Activated T-helper 1 cell treated with Interleukin-2 at 50 U/mL for 16 hours (primary cell): ENCODE measurements around the gene TNIK.
"Not testable (repeated sequence)": the region's sequence is repeated elsewhere in the genome, so short reads cannot be mapped to it uniquely, and the experiment has no call there.

ENCODE experiments used
- DNase-seq: peaks from one replicate; pipeline ENCODE4 v3.0.0-alpha.2; 2020; ENCODE audit warnings: low read depth

TNIK gene

GRCh38 chr3:171307046-171307585 is 153.1 kb downstream of the TNIK start:
- DNase-seq, result no peak

DNA sequence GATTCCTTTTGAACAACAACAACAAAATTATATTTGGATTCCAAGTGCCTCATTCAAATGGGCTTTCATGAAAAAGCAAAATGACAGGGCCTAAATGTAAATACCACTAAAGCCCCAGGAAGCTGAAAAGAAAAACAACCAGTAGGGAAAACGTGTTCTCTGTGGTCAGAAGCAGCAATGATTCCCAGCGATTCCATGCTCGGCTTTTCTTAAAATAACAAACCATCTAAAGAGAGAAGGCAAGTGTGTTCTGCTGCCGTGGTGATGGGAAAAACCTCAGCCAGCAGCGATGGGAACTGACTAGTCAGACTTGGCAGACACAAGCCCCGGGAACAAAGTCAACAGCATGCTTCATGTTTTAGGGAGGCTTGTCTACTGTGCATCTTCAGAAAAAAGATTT is 153.6 kb downstream of the TNIK start:
- no peak for DNase-seq

GRCh38 chr3:171305823-171306222 is 154.4 kb downstream of the TNIK start:
- not testable (repeated sequence) for DNase-seq

- not testable (repeated sequence) for DNase-seq
These were observed 155.7 kb downstream of the TNIK start for GRCh38 chr3:171304498-171304897.

GRCh38 chr3:171304017-171304416 is 156.2 kb downstream of the TNIK start:
- DNase-seq, result not testable (repeated sequence)

GRCh38 chr3:171301998-171302397 is 158.2 kb downstream of the TNIK start:
- DNase-seq, result no peak

GRCh38 chr3:171301002-171301401 is 159.2 kb downstream of the TNIK start:
- no peak for DNase-seq

- no peak for DNase-seq
These were observed 162.3 kb downstream of the TNIK start for GRCh38 chr3:171297951-171298350.

- no peak for DNase-seq
These were observed 163.0 kb downstream of the TNIK start for GRCh38 chr3:171297207-171297606.

DNA sequence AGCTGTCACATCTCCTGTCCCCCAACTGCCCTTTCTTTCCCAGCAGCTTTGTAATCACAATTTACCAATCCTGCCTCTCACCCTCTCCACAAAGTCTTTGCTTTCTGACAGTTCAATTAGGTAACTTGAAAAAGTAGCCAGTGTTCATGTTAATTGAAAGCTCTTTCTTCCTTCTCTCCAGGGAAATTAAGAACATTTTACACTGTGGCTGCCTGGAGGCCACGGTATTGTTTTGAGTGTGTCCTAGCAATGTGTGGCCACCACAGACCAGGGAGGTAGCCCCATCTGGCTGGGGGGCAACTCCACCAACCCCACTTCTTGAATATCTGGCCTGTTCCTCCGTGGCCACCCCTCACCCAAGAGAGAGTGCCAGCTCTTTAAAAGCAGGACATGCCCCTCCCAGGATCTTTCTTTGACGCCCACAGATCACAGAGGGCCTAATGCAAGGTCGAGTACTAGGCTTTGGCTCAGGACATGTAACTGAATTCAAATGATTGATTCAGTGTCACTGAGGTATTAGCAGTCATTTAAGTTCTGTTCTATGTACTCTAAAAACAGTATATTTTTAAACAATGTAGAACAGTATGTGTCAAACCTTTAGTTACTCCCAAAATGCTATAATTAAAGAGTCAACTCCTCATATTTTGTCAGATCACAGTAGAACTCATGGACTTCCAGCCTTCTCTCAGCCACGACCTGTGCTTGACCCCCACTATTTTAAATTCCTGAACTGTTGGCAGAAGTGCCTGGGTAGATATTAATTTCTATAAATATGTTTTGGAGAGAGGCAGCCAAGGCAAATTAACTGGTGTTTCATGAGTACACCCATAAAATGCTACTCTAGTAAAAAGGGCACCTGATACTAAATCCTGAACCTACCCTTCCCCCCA is 164.5 kb downstream of the TNIK start:
- no peak for DNase-seq

DNA sequence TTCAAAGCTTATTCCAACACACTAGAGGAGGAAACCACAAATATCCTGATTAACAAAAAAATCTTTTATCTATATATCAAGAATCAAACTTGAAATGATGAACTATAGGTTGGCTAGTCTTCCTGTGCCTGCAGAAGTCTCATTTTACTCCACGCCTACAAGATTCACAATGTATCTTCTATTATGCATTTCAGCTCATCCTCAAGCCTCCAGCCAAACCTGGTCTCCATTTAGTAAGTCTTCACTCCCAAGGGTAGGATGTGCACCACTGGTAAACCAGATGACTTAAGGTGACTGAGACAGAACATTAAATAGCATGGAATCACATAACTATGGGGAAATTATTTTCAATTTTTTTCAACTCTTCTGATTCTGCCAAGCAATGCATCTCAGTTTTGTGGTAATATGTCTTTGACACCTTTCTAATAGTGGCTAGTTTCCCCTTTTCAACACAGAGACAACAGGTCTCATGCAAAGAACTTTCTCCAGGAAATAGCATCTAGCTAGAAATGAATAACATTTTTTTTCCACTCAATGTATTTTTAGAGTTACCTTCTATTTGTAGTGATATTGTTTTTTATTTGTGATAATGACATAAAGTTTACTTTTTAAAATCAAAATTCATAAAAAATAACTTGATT is 166.9 kb downstream of the TNIK start:
- DNase-seq, result no peak

DNA sequence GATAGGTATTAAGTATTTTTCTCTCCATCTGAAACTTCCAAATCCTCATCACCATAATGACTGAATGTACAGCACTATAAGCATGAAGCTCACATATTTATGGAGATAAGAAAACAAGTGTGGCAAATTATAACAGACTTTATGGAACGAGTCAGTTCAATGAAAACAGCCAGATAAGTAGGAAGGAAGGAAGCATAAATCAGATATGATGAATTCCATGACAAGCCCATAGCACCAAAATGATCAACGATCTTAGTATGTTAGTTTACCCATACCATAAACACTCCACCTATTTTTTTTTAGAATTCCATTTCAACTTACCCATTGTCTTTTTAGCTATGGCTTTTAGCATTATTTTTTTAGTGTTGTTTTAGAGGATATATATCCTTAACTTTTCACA is 169.5 kb downstream of the TNIK start:
- DNase-seq, result no peak

DNA sequence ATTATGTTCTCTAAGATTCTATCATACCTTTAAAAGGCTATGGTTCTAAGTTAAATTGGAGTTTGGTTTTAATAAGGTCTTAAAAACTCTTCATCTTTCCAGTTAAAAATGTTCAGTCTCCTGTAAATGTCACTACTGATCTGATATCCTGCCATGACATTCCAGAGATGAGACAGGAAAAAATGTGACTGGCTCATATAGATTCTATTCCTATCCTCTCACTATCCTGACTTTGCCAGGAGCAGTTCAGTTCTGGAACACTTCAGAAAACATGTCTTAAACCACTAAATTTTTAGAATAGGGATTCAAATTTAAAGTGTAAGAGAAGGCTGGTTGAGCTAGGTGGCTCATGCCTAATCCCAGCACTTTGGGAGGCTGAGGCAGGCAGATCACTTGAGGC is 170.9 kb downstream of the TNIK start:
- no peak for DNase-seq

GRCh38 chr3:171287761-171288160 is 172.4 kb downstream of the TNIK start:
- DNase-seq, result not testable (repeated sequence)

GRCh38 chr3:171286580-171287249 is 173.5 kb downstream of the TNIK start:
- DNase-seq, result no peak

DNA sequence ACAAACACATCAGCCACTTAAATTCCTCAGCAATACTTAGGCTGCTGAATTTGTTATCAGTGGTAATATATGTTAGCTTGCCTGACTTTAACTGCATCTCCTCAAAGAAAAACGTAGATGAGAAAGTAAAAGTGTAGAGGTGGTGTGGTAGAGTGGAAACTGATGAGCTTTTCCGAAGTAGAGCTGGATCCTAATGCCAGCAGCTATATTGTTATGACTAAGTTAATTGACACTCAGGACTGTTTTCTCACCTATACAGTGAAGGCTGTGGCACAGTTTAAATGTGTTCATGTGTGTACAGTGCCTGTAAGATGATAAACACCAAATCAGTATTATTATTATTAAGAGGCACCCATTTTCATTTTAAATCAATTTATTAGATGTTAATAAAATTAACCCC is 174.9 kb downstream of the TNIK start:
- no peak for DNase-seq

DNA sequence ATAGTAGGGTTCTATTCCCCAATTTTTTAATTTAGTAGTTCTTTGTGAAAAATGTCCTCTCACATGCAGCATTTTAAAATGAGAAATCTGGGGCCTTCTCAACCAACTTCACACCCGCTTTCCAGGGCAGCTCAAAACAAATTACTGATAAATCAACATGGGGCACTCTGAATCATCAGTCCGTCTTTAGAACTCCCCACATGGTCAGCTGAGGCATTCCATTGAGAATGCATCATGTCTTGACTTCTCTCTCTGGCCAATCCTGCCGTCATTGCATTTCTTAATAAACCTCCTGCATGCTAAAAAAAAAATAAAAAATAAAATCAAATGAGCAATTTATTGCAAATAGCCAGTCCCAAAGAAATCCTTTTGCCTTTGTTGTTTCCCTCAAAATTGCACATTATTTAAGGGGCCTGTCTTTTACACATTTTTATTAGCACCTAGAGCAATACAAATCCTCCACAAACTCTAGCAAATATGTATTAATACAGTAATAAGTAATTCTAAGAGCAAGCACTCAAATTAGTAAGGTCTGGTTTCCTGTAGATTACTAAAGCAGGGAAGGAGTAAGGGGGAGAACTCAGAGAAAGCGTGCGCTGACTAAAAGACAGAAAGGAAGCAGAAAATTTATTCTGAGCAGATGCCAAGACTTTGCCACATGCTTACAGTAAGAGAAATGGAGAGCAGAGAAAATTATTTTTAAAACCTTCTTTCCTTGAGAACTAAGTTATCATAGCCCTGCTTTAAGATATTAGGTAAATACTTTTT is 175.7 kb downstream of the TNIK start:
- no peak for DNase-seq

GRCh38 chr3:171283848-171284222 is 176.4 kb downstream of the TNIK start:
- DNase-seq, result no peak

DNA sequence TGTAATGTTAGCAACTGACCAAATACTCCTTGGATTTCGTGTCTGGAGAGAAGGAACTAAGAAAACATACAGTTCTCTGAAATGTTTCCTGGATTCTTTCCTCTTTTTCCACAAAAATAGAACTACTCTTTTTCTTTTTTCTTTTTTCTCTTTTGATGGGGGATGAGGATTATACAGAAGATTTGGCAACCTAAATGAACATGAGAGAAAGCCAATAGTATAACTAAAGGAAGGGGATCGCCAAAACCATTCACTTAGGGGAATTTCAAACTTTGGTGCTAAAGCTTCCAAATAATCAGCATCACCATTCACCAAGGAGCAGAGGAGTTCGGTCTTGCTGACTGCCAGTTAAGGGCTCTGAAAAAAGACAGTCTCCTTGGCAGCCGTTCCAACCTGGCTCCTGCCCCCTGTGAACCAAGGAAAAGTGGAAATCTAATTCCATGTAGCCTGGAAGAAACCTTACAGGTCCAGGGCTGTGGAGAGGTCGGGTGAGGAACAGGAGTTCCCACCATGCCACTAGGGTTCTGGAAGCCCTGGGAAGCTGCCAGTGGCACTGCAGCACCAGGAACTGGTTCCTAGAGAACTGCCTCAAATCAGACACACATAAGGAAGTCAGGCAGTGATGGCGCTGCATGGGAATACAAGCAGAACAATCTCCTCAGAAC is 176.9 kb downstream of the TNIK start:
- no peak for DNase-seq

DNA sequence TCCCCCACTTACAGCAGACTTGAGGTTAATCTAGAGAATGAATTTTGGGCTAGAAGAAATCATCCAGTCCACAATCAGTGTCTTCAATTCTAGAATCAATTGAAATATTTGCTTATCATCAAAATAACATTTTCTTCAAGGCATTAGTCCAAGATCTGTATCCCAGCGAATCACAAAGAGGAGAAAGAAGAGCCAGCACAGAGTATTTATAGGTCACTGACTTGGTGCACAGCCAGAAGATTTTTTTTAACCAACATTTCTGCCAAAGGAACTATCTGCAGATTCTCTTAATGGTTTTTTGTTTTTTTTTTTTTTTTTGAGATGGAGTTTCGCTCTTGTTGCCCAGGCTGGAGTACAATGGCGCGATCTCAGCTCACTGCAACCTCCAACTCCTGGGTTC is 178.2 kb downstream of the TNIK start:
- DNase-seq, result no peak

- no peak for DNase-seq
These were observed 178.8 kb downstream of the TNIK start for GRCh38 chr3:171281256-171281992.
